ENCODE measurements around the gene EXD3.

The EXD3 gene

GRCh38 chr9:137279741-137280473 lies 143.1 kb downstream of the EXD3 start:
- TF ChIP-seq CTCF (conservative IDR thresholded peaks at IDR 0.05; ENCODE audit: low read depth, low read length), result no peak
- H3K79me2 ChIP-seq (ENCODE audit: insufficient read depth, low read depth), result no peaks in the 10 kb centered on the region
- no peaks in the 10 kb centered on the region for H4K20me1 ChIP-seq (ENCODE audit: insufficient read depth)
- 0 out of 2 replicates have a peak, but pooled peaks cover 7% of the 10 kb centered on the region for H3K27me3 ChIP-seq (ENCODE audit: insufficient read depth, low read depth)
- no peaks in the 10 kb centered on the region for H3K36me3 ChIP-seq (ENCODE audit: insufficient read depth)
- no peaks in the 10 kb centered on the region for H3K4me1 ChIP-seq (ENCODE audit: low read depth, poor library complexity, severe bottlenecking)
- H3K27ac ChIP-seq, result no peak overlapping the region
- H3K9ac ChIP-seq, result no peak overlapping the region
- no peak overlapping the region for H2AFZ ChIP-seq (ENCODE audit: low read depth)
- H3K4me3 ChIP-seq (IDR thresholded peaks at IDR 0.05; ENCODE audit: insufficient read depth, low read depth, low read length), result no peak overlapping the region
- H3K4me2 ChIP-seq, result no peak overlapping the region

GRCh38 chr9:137278721-137279711 lies 143.9 kb downstream of the EXD3 start:
- no peak overlapping the region for H3K27ac ChIP-seq
- H3K27me3 ChIP-seq (ENCODE audit: insufficient read depth, low read depth), result 0 out of 2 replicates have a peak, but pooled peaks cover 5% of the 10 kb centered on the region
- no peak overlapping the region for H3K9ac ChIP-seq

GRCh38 chr9:137278061-137278701 lies 144.8 kb downstream of the EXD3 start:
- Histone ChIP-seq H3K27me3 (ENCODE audit: insufficient read depth, low read depth) (0 out of 2 replicates have a peak, but pooled peaks cover 5% of the 10 kb centered on the region), H3K4me1 (ENCODE audit: low read depth, poor library complexity, severe bottlenecking) (no peaks in the 10 kb centered on the region), H4K20me1 (ENCODE audit: insufficient read depth) (no peaks in the 10 kb centered on the region), H2AFZ (ENCODE audit: low read depth) (no peak overlapping the region), H3K4me3 (IDR thresholded peaks at IDR 0.05; ENCODE audit: insufficient read depth, low read depth, low read length) (no peak overlapping the region), H3K27ac (no peak overlapping the region), H3K36me3 (ENCODE audit: insufficient read depth) (no peaks in the 10 kb centered on the region), H3K9ac (no peak overlapping the region), H3K4me2 (no peak overlapping the region), H3K79me2 (ENCODE audit: insufficient read depth, low read depth) (no peaks in the 10 kb centered on the region)
- no peak for TF ChIP-seq CTCF (conservative IDR thresholded peaks at IDR 0.05; ENCODE audit: low read depth, low read length)

More at GRCh38 chr9:137278721-137279711, 143.9 kb downstream of the EXD3 start:
- H4K20me1 ChIP-seq (ENCODE audit: insufficient read depth), result no peaks in the 10 kb centered on the region
- H3K4me2 ChIP-seq, result no peak overlapping the region
- H3K4me1 ChIP-seq (ENCODE audit: low read depth, poor library complexity, severe bottlenecking), result no peaks in the 10 kb centered on the region
- no peaks in the 10 kb centered on the region for H3K36me3 ChIP-seq (ENCODE audit: insufficient read depth)
- no peak for TF ChIP-seq CTCF (conservative IDR thresholded peaks at IDR 0.05; ENCODE audit: low read depth, low read length)
- no peak overlapping the region for H2AFZ ChIP-seq (ENCODE audit: low read depth)
- H3K79me2 ChIP-seq (ENCODE audit: insufficient read depth, low read depth), result no peaks in the 10 kb centered on the region
- H3K4me3 ChIP-seq (IDR thresholded peaks at IDR 0.05; ENCODE audit: insufficient read depth, low read depth, low read length), result no peak overlapping the region

GRCh38 chr9:137277329-137278041 lies 145.5 kb downstream of the EXD3 start, which contains the start of gene TOR4A:
TOR4A (plus strand) TSS chr9:137277726; CDS start chr9:137278690, 964 bp downstream.
- Histone ChIP-seq H2AFZ (ENCODE audit: low read depth) (no peak within 1 kb of the TSS), H3K27me3 (ENCODE audit: insufficient read depth, low read depth) (0 out of 2 replicates have a peak, but pooled peaks cover 3% of the 10 kb centered on the region), H3K79me2 (ENCODE audit: insufficient read depth, low read depth) (no peaks in the 10 kb centered on the region), H3K4me2 (no peak within 1 kb of the TSS), H3K4me1 (ENCODE audit: low read depth, poor library complexity, severe bottlenecking) (no peaks in the 10 kb centered on the region), H3K9ac (no peak within 1 kb of the TSS), H3K4me3 (IDR thresholded peaks at IDR 0.05; ENCODE audit: insufficient read depth, low read depth, low read length) (no peak within 1 kb of the TSS), H3K27ac (no peak within 1 kb of the TSS), H3K36me3 (ENCODE audit: insufficient read depth) (no peaks in the 10 kb centered on the region), H4K20me1 (ENCODE audit: insufficient read depth) (no peaks in the 10 kb centered on the region)
- no peak for TF ChIP-seq CTCF (conservative IDR thresholded peaks at IDR 0.05; ENCODE audit: low read depth, low read length)
